ENCODE results near the gene USP4. TPM values are rescaled to one million over a fixed set of nuclear protein-coding genes. Genes with fewer than 3 reads are reported as not detected.

Gene USP4
- total RNA-seq, 1 donor from 2014 or later: 55.1 TPM

DNA sequence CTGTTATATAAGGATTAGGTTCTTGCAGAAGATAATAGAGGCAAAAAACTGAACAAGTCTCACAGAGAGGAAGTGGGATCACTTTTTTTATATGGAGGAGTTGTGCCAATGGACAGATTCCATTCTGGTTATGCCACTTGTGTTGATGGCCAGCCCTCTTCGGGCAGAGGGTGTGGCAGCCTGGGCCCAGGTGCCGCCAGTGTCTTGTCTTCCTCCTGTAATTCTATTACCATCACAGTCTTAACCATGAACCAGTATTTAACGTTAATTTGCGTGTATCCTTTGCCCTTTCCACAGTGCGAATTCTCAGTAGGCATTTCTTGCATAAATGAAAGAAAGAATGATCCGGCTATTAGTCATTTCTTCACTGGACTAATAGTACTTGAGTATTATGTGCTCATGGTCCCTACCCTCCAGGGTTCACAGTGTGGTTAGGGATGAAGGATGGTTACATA lies 7.0 kb upstream of the USP4 start:
- TF ChIP-seq, protein P1, sequence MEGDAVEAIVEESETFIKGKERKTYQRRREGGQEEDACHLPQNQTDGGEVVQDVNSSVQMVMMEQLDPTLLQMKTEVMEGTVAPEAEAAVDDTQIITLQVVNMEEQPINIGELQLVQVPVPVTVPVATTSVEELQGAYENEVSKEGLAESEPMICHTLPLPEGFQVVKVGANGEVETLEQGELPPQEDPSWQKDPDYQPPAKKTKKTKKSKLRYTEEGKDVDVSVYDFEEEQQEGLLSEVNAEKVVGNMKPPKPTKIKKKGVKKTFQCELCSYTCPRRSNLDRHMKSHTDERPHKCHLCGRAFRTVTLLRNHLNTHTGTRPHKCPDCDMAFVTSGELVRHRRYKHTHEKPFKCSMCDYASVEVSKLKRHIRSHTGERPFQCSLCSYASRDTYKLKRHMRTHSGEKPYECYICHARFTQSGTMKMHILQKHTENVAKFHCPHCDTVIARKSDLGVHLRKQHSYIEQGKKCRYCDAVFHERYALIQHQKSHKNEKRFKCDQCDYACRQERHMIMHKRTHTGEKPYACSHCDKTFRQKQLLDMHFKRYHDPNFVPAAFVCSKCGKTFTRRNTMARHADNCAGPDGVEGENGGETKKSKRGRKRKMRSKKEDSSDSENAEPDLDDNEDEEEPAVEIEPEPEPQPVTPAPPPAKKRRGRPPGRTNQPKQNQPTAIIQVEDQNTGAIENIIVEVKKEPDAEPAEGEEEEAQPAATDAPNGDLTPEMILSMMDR (IDR thresholded peaks at IDR 0.05; ENCODE audit: unreplicated experiment): no peak
- Mint-ChIP-seq H3K4me3 (ENCODE audit: low read depth) (no peak overlapping the region), H3K36me3 (ENCODE audit: insufficient read depth) (no peaks in the 10 kb centered on the region), H3K27ac (no peak overlapping the region), H3K27me3 (no peaks in the 10 kb centered on the region), H3K9me3 (ENCODE audit: low read depth) (no peaks in the 10 kb centered on the region), H3K4me1 (ENCODE audit: low read depth) (peaks cover 3% of the 10 kb centered on the region)
- no peak for DNase-seq (ENCODE audit: low spot score, unreplicated experiment)

DNA sequence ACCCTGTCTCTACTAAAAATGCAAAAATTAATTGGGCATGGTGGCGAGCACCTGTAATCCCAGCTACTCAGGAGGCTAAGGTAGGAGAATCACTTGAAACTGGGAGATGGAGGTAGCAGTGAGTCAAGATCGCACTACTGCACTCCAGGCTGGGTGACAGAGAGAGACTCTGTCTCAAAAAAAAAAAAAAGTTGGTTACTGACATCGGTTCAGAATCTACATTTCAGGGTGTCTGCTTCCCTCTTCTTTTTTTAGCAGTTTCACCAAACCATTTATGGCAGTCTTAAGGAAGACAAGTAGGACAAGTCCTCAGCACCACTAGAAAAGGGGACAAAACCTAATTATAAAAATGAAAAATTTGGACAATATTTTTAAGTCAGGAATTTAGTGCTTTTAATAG lies 3.3 kb upstream of the USP4 start:
- H3K4me3 Mint-ChIP-seq (ENCODE audit: low read depth): no peak overlapping the region
- no peak for DNase-seq (ENCODE audit: low spot score, unreplicated experiment)
- TF ChIP-seq, protein P1 (IDR thresholded peaks at IDR 0.05; ENCODE audit: unreplicated experiment): no peak
- H3K27me3 Mint-ChIP-seq: no peaks in the 10 kb centered on the region
- H3K4me1 Mint-ChIP-seq (ENCODE audit: low read depth): peaks cover 17% of the 10 kb centered on the region
- no peak overlapping the region for H3K27ac Mint-ChIP-seq
- H3K36me3 Mint-ChIP-seq (ENCODE audit: insufficient read depth): no peaks in the 10 kb centered on the region
- H3K9me3 Mint-ChIP-seq (ENCODE audit: low read depth): no peaks in the 10 kb centered on the region

DNA sequence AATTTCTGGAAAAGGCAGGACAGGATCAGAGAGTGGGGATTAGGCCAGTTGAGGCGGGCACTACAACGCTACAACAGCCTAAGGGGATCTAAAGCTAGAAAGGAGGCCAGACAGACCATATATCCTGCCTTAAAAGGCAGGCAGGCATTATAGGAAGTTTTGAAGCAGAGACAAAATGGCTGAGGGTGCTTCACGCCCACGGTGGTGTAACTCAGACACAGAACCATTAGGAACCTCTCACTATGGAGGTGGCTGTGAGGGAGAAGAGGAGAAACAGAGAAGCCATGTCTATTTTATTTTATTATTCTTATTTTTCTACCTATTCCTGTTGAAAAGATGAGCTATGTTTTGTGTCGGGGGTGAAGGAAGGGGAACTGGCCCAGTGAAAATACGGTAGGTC lies 2.1 kb upstream of the USP4 start:
- no peaks in the 10 kb centered on the region for H3K27me3 Mint-ChIP-seq
- no peaks in the 10 kb centered on the region for H3K36me3 Mint-ChIP-seq (ENCODE audit: insufficient read depth)
- no peak for DNase-seq (ENCODE audit: low spot score, unreplicated experiment)
- no peak overlapping the region for H3K4me3 Mint-ChIP-seq (ENCODE audit: low read depth)
- H3K4me1 Mint-ChIP-seq (ENCODE audit: low read depth): peaks cover 17% of the 10 kb centered on the region
- no peaks in the 10 kb centered on the region for H3K9me3 Mint-ChIP-seq (ENCODE audit: low read depth)
- TF ChIP-seq, protein P1 (IDR thresholded peaks at IDR 0.05; ENCODE audit: unreplicated experiment): no peak
- peak overlapping the region; percentile 5 for H3K27ac Mint-ChIP-seq

DNA sequence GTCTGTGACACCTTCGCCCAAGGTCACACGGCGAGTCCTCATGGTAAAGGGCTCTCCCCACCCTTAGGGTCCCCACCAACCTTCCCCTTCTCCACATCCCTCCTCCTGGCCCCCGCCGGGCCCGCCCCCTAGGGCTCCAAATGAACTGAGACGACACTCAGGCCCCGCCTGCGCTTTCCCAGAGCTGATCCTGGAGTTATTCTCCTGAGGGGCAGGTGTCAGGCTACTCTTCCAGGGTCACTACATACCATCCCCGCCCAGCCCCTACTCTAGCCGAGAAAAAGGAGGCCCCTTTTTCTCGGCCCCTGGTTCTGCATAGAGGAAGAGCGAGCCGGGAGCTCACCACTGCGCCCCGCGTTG lies 292 bp downstream of the USP4 start:
- peak; percentile 34 for DNase-seq (ENCODE audit: low spot score, unreplicated experiment)
- Mint-ChIP-seq H3K27ac (peak overlapping the region; percentile 93), H3K27me3 (no peaks in the 10 kb centered on the region), H3K4me1 (ENCODE audit: low read depth) (peaks cover 17% of the 10 kb centered on the region), H3K9me3 (ENCODE audit: low read depth) (no peaks in the 10 kb centered on the region), H3K4me3 (ENCODE audit: low read depth) (peak overlapping the region; percentile 96), H3K36me3 (ENCODE audit: insufficient read depth) (peaks cover 3% of the 10 kb centered on the region)
- TF ChIP-seq, protein P1 (IDR thresholded peaks at IDR 0.05; ENCODE audit: unreplicated experiment): no peak

DNA sequence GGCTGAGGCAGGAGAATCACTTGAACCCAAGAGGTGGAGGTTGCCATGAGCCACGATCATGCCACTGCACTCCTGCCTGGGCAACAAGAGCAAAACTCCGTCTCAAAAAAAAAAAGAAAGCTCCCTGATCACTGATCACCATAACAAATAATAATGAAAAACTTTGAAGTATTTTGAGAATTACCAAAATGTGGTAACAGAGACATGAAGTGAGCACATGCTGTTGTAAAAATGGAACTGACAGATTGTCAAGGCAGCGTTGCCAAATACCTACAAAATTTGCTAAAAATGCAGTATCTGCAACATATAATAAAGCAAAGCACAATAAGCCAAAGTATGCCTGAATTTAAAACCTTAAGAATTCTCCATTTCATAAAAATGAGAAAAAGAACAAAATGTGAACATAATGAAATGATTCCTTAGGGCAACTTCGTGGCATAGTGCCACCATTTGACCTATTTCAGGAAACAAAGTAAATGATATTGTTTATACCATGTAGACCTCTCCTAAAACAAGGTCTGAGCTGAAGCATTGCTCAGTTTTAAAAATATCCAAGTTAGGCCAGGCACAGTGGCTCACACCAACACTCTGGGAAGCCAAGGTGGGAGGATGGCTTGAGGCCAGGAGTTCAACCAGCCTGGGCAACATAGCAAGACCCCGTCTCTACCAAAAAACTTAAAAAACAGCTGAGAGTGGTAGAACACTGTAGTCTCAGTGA lies 5.8 kb downstream of the USP4 start:
- Mint-ChIP-seq H3K4me1 (ENCODE audit: low read depth) (peaks cover 4% of the 10 kb centered on the region), H3K9me3 (ENCODE audit: low read depth) (no peaks in the 10 kb centered on the region), H3K4me3 (ENCODE audit: low read depth) (no peak overlapping the region), H3K36me3 (ENCODE audit: insufficient read depth) (peaks cover 15% of the 10 kb centered on the region), H3K27ac (no peak overlapping the region), H3K27me3 (no peaks in the 10 kb centered on the region)
- no peak for DNase-seq (ENCODE audit: low spot score, unreplicated experiment)
- TF ChIP-seq, protein P1 (IDR thresholded peaks at IDR 0.05; ENCODE audit: unreplicated experiment): no peak

Data from progenitor cell of endocrine pancreas (in vitro differentiated cells).